ENCODE measurements around the gene RFPL3.

The RFPL3 gene

DNA sequence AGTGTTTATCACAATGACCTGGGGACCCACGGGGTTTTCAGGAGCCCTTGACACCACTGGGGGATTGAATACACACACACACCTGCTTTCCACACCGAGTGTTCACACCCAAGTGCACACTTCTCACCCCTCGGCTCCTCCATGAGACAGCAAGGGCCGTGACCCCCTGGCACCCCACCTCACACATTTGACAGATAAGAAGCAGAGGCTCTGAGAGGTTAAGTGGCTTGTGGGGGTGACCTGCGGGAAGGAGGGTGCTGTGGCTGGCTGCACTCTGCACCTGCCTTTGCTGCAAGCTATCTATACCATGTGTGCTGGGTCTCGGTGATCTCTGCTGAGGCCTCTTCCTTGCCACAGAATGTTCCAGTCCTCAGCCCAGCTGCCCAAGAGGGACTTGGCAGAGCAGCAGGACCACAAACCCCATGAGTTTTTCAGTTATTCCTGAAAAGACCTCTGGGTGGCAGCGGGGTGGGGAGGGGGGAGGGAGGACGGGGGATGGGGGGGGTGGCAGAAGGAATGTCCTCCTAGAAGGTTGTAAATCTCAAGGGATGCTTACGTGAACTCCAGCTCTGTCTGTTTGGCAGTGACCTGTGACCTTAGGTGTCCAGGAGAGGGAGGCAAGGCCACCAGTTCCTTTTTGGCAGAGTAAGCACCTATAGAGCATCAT, 47.9 kb upstream of the RFPL3 start:
- no peaks in the 10 kb centered on the region for H3K36me3 ChIP-seq (ENCODE audit: control insufficient read depth in 2 of 2, insufficient read depth in 1 of 2, low read length in 2 of 2)
- H3K27ac ChIP-seq (ENCODE audit: extremely low read depth, low read depth, low read length), result no peak overlapping the region
- H3K9me3 ChIP-seq (ENCODE audit: control insufficient read depth, insufficient read depth, low read depth, low read length), result no peaks in the 10 kb centered on the region
- ChIA-PET CTCF (no interaction called here), POLR2A (no interaction called here)
- no peak overlapping the region for H3K4me3 ChIP-seq (ENCODE audit: low read depth, low read length)
- TF ChIP-seq ZNF324 (tag by site-specific recombination; IDR thresholded peaks at IDR 0.05) (no peak), ZNF416 (tag by site-specific recombination; IDR thresholded peaks at IDR 0.05) (no peak), ZNF16 (tag by site-specific recombination; IDR thresholded peaks at IDR 0.05; ENCODE audit: low read depth) (no peak), ZNF214 (tag by site-specific recombination; IDR thresholded peaks at IDR 0.05; ENCODE audit: borderline replicate concordance) (no peak), EGR2 (tag by site-specific recombination; IDR thresholded peaks at IDR 0.05; ENCODE audit: low read depth) (no peak), PRDM1 (tag by site-specific recombination; IDR thresholded peaks at IDR 0.05) (no peak), SCRT2 (tag by site-specific recombination; IDR thresholded peaks at IDR 0.05) (no peak), YY1 (tag by site-specific recombination; IDR thresholded peaks at IDR 0.05) (no peak), TRIM28 (IDR thresholded peaks at IDR 0.05; ENCODE audit: borderline replicate concordance, low read length) (no peak), ZNF350 (tag by site-specific recombination; IDR thresholded peaks at IDR 0.05) (no peak), ZNF549 (tag by site-specific recombination; IDR thresholded peaks at IDR 0.05) (no peak)
- TF ChIP-seq, protein P1, sequence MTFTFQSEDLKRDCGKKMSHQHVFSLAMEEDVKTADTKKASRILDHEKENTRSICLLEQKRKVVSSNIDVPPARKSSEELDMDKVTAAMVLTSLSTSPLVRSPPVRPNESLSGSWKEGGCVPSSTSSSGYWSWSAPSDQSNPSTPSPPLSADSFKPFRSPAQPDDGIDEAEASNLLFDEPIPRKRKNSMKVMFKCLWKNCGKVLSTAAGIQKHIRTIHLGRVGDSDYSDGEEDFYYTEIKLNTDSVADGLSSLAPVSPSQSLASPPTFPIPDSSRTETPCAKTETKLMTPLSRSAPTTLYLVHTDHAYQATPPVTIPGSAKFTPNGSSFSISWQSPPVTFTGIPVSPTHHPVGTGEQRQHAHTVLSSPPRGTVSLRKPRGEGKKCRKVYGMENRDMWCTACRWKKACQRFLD (tag by site-specific recombination; IDR thresholded peaks at IDR 0.05), result no peak
- TF ChIP-seq, protein P2, sequence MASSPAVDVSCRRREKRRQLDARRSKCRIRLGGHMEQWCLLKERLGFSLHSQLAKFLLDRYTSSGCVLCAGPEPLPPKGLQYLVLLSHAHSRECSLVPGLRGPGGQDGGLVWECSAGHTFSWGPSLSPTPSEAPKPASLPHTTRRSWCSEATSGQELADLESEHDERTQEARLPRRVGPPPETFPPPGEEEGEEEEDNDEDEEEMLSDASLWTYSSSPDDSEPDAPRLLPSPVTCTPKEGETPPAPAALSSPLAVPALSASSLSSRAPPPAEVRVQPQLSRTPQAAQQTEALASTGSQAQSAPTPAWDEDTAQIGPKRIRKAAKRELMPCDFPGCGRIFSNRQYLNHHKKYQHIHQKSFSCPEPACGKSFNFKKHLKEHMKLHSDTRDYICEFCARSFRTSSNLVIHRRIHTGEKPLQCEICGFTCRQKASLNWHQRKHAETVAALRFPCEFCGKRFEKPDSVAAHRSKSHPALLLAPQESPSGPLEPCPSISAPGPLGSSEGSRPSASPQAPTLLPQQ (tag by site-specific recombination; IDR thresholded peaks at IDR 0.05), result no peak
- TF ChIP-seq, protein P3, sequence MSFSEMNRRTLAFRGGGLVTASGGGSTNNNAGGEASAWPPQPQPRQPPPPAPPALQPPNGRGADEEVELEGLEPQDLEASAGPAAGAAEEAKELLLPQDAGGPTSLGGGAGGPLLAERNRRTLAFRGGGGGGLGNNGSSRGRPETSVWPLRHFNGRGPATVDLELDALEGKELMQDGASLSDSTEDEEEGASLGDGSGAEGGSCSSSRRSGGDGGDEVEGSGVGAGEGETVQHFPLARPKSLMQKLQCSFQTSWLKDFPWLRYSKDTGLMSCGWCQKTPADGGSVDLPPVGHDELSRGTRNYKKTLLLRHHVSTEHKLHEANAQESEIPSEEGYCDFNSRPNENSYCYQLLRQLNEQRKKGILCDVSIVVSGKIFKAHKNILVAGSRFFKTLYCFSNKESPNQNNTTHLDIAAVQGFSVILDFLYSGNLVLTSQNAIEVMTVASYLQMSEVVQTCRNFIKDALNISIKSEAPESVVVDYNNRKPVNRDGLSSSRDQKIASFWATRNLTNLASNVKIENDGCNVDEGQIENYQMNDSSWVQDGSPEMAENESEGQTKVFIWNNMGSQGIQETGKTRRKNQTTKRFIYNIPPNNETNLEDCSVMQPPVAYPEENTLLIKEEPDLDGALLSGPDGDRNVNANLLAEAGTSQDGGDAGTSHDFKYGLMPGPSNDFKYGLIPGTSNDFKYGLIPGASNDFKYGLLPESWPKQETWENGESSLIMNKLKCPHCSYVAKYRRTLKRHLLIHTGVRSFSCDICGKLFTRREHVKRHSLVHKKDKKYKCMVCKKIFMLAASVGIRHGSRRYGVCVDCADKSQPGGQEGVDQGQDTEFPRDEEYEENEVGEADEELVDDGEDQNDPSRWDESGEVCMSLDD (tag by site-specific recombination; IDR thresholded peaks at IDR 0.05), result no peak
- TF ChIP-seq, protein P4, sequence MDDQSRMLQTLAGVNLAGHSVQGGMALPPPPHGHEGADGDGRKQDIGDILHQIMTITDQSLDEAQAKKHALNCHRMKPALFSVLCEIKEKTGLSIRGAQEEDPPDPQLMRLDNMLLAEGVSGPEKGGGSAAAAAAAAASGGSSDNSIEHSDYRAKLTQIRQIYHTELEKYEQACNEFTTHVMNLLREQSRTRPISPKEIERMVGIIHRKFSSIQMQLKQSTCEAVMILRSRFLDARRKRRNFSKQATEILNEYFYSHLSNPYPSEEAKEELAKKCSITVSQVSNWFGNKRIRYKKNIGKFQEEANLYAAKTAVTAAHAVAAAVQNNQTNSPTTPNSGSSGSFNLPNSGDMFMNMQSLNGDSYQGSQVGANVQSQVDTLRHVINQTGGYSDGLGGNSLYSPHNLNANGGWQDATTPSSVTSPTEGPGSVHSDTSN (CRISPR knock-in tag; IDR thresholded peaks at IDR 0.05), result no peak
- no peaks in the 10 kb centered on the region for H3K4me1 ChIP-seq (ENCODE audit: control insufficient read depth, insufficient read depth, low read length)

DNA sequence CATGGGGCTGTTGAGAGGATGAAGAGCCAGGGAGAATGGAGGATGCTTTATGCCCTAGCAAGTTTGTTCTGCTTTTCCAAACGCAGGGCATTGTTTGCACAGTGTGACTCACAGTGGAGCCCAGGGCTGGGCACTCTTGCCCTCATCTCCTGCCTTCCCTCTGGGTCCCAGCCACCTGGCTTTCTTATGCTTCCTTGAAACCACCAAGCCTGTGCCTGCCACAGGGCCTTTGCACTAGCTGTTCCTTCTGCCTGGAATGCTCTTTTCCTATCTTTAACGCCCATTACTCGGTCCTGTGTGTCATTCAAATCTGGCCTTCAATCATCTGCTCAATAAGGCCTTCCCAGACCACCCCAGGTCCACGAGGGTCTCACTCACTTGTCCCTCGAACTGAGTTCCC, 46.9 kb upstream of the RFPL3 start:
- ChIA-PET CTCF (no interaction called here), POLR2A (no interaction called here)
- H3K4me1 ChIP-seq (ENCODE audit: control insufficient read depth, insufficient read depth, low read length), result no peaks in the 10 kb centered on the region
- no peaks in the 10 kb centered on the region for H3K36me3 ChIP-seq (ENCODE audit: control insufficient read depth in 2 of 2, insufficient read depth in 1 of 2, low read length in 2 of 2)
- no peak for TF ChIP-seq YY2 (tag by site-specific recombination; IDR thresholded peaks at IDR 0.05)
- no peak for TF ChIP-seq ZNF23 (tag by site-specific recombination; IDR thresholded peaks at IDR 0.05; ENCODE audit: borderline replicate concordance)
- no peak for TF ChIP-seq ZIC2 (tag by site-specific recombination; IDR thresholded peaks at IDR 0.05)
- TF ChIP-seq ZNF354C (tag by site-specific recombination; IDR thresholded peaks at IDR 0.05; ENCODE audit: borderline replicate concordance, low read depth), result no peak
- no peak for TF ChIP-seq ZNF830 (tag by site-specific recombination; IDR thresholded peaks at IDR 0.05; ENCODE audit: low read depth)
- TF ChIP-seq, protein P5, sequence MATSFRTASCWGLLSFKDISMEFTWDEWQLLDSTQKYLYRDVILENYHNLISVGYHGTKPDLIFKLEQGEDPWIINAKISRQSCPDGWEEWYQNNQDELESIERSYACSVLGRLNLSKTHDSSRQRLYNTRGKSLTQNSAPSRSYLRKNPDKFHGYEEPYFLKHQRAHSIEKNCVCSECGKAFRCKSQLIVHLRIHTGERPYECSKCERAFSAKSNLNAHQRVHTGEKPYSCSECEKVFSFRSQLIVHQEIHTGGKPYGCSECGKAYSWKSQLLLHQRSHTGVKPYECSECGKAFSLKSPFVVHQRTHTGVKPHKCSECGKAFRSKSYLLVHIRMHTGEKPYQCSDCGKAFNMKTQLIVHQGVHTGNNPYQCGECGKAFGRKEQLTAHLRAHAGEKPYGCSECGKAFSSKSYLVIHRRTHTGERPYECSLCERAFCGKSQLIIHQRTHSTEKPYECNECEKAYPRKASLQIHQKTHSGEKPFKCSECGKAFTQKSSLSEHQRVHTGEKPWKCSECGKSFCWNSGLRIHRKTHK (tag by site-specific recombination; IDR thresholded peaks at IDR 0.05), result no peak
- TF ChIP-seq ZNF624 (tag by site-specific recombination; IDR thresholded peaks at IDR 0.05), result no peak
- peak; percentile 93 for TF ChIP-seq ZNF623 (tag by site-specific recombination; IDR thresholded peaks at IDR 0.05)
- H3K9me3 ChIP-seq (ENCODE audit: control insufficient read depth, insufficient read depth, low read depth, low read length), result no peaks in the 10 kb centered on the region
- no peak overlapping the region for H3K27ac ChIP-seq (ENCODE audit: extremely low read depth, low read depth, low read length)
- H3K4me3 ChIP-seq (ENCODE audit: low read depth, low read length), result no peak overlapping the region
